GM10248 (cell line): ENCODE data around the gene LIMK1.

Experiments
- CTCF ChIA-PET: fragments of 300-600 bp; sonication (Branson Sonifier 250); formaldehyde crosslinking; extraction: SDS; loops from one replicate; lab custom pipeline; 2021; ENCODE audit warnings: antibody characterized with exemption; lab: Yijun Ruan, JAX
- POLR2A ChIA-PET: fragments of 350-650 bp; sonication (Branson Sonifier 250); formaldehyde crosslinking; extraction: SDS; loops from one replicate; lab custom pipeline; 2020; ENCODE audit warnings: antibody characterized with exemption; lab: Yijun Ruan, JAX
- DNase-seq: peaks from one replicate; pipeline ENCODE4 v3.0.0; 2012; ENCODE audit errors: extremely low spot score
- CTCF ChIP-seq: IDR thresholded peaks from 2 replicates; pipeline ENCODE4 v1.5.1; 2012; ENCODE audit warnings: mild to moderate bottlenecking, low read depth; ENCODE audit errors: extremely low read depth, missing control alignments, control extremely low read depth

LIMK1 gene

GRCh38 chr7:74083117-74083876 lies at the start of gene LIMK1:
Gene LIMK1, plus strand, starts transcription at chr7:74083804. Its CDS starts 187 bp downstream, at chr7:74083991.
- POLR2A ChIA-PET = interaction anchor here (0.6 to 0.7 kb wide), 4 partner anchors 46 to 523 kb away, joined by 3 to 4 read pairs (median 3); no protein-coding TSS in a partner anchor
- CTCF ChIA-PET = interaction anchor here (0.8 to 6.3 kb wide), 4 partner anchors 11 to 318 kb away, joined by 3 to 32 read pairs (median 5); no protein-coding TSS in a partner anchor
- peak; percentile 98 for DNase-seq
- no peak for TF ChIP-seq CTCF

- POLR2A ChIA-PET = no interaction called here
- CTCF ChIA-PET = interaction anchor here (0.8 to 6.9 kb wide), 3 partner anchors 8 to 59 kb away, joined by 3 to 52 read pairs (median 3); partner anchors contain the start of gene ELN
- DNase-seq = no peak
- TF ChIP-seq CTCF = no peak
Observed at GRCh38 chr7:74037609-74038008, 46.0 kb upstream of the LIMK1 start.

GRCh38 chr7:74038194-74038961 lies 45.2 kb upstream of the LIMK1 start:
- CTCF ChIA-PET = interaction anchor here (1.4 to 6.9 kb wide), 3 partner anchors 9 to 30 kb away, joined by 3 to 52 read pairs (median 4); partner anchors contain the start of gene ELN
- POLR2A ChIA-PET = no interaction called here
- no peak for DNase-seq
- no peak for TF ChIP-seq CTCF

- no peak for DNase-seq
- TF ChIP-seq CTCF = no peak
- CTCF ChIA-PET = interaction anchor here (0.6 to 6.9 kb wide), 3 partner anchors 13 to 146 kb away, joined by 3 to 52 read pairs (median 4); partner anchors contain the start of gene ELN
- POLR2A ChIA-PET = no interaction called here
Observed at GRCh38 chr7:74039337-74039736, 44.3 kb upstream of the LIMK1 start.

- POLR2A ChIA-PET = no interaction called here
- CTCF ChIA-PET = interaction anchor here (6.9 kb wide), 1 partner anchor 14 kb away, joined by 52 read pairs; the partner anchor contains the start of gene ELN
- no peak for DNase-seq
Observed at GRCh38 chr7:74040101-74040790, 43.4 kb upstream of the LIMK1 start.

More at GRCh38 chr7:74040101-74040790, 43.4 kb upstream of the LIMK1 start:
- no peak for TF ChIP-seq CTCF
